HS-27A (cell line): ENCODE results near the gene LRIG2.

Experiments used
- DNase-seq: peaks from one replicate; pipeline ENCODE4 v3.0.0-alpha.2; 2012; ENCODE audit warnings: low read depth, missing footprints

LRIG2 gene

DNA sequence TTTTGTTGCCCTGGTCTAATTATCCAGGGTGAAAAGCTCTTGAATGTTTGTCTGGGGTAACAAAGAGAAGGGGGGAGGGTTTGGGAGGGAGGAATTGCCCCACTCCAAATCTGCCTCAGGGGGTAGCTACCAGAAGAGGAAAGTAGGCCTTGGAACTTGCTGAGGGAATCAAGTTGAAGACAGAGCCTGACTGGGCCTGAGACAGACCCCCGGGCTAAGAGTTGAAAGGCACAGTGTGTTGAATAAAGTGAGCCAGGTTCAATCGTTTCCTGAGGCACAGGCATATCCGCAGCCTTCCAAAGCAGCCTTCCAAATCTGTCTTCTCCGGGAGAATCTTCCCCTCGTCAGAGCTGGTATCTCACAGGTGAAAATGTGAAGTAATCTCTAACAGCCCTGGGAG, 96.6 kb downstream of the LRIG2 start:
- DNase-seq: no peak

DNA sequence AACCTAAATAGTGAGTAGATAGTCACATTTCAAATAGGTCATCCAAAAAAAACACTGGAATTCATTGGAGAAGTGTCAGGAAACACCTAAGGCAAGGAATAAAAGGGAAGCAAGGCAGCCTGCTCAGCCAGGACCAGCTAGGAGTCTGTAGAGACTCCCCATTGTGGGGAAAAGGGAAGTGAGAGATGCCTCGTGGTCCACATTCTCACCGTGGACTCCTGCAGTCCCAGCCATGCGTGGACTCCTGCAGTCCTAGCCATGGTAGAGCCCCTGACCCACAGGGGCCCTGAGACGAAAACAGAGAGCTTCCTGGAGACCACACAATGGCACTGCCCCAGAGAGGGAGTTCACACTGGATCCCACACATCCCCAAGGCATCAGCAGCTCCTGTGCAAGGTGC, 97.5 kb downstream of the LRIG2 start:
- no peak for DNase-seq

DNA sequence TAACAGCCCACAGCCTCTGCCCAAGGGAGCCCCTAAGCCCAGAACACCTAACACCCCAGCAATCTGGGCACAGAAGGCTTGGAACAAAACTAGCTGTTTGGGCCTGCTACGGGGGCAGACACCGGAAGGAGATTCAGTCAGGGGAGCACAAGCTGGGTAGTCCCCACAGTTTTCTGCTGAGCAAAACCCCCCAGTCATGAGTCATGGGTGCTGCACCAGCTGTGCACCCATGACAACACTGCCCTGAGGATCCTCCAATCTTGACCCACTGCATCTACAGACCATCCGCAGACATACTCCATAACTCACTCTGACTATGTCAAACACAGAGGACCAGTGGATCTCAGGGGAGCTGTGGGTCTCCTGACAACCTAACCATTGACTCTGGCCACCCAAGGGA, 105.1 kb downstream of the LRIG2 start:
- DNase-seq: no peak

DNA sequence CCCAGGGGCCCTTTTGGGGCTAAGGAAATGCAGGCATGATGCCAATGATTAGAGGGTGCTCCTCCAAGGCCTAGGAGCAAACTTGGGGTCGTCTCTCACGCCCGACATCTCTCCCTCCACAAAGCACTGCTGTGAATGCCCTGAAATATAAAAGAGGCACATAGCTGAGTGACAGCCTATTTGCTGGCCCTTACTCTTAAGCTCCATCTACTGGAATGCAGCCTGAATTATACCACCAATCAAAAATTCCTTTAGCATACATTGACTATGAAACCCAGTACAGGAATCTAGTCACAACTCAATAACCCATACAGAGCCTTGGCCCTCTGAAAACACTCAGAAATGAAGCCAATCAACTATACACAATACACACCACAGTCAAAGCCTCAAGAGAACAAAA, 105.5 kb downstream of the LRIG2 start:
- no peak for DNase-seq
